Fibroblast of lung (primary cell): Measurements from ENCODE around the gene SLC35F3. TPM values are rescaled to one million over a fixed set of nuclear protein-coding genes. Genes with fewer than 3 reads are reported as not detected.

Experiments used
- DNase-seq, 2 donors: peaks; one replicate each; pipeline versions ENCODE4 v3.0.0 to v3.0.0-alpha.2; 2010; ENCODE audit warnings: low read depth in 2 of 2
- H2AFZ ChIP-seq: 2 replicates; pipeline ENCODE4 v1.5.1; 2012; ENCODE audit warnings: low read length, control low read depth, inconsistent platforms
- H3K27ac ChIP-seq: 2 replicates; pipeline ENCODE4 v1.5.1; 2011; ENCODE audit warnings: low read length, control low read depth; ENCODE audit not compliant: insufficient read depth
- H3K27me3 ChIP-seq: 2 replicates; pipeline ENCODE4 v1.5.1; 2011; ENCODE audit warnings: mild to moderate bottlenecking, low read length; ENCODE audit not compliant: control insufficient read depth, insufficient read depth
- H3K36me3 ChIP-seq: 2 replicates; pipeline ENCODE4 v1.5.1; 2011; ENCODE audit warnings: low read length; ENCODE audit not compliant: control insufficient read depth, insufficient read depth
- H3K4me1 ChIP-seq: 2 replicates; pipeline ENCODE4 v1.5.1; 2011; ENCODE audit warnings: low read length; ENCODE audit not compliant: control insufficient read depth, insufficient read depth; ENCODE audit errors: extremely low read depth
- H3K4me2 ChIP-seq: 2 replicates; pipeline ENCODE4 v1.5.1; 2011; ENCODE audit warnings: low read length, control low read depth; ENCODE audit not compliant: insufficient read depth; ENCODE audit errors: extremely low read depth
- H3K4me3 ChIP-seq, 4 experiments: fragments of 200-600 bp in 1 of 4; sonication (generic) in 1 of 4; replicated peaks in 1 of 4; 2 replicates each; pipeline ENCODE4 v1.5.1; 2011 to 2016; ENCODE audit warnings: low read length in 4 of 4, low read depth in 3 of 4, mild to moderate bottlenecking in 3 of 4, control low read depth in 2 of 4, inconsistent platforms in 1 of 4, mixed read lengths in 1 of 4; ENCODE audit not compliant: insufficient read depth in 1 of 4; ENCODE audit errors: control extremely low read depth in 1 of 4
- H3K79me2 ChIP-seq: 2 replicates; pipeline ENCODE4 v1.5.1; 2012; ENCODE audit warnings: mild to moderate bottlenecking, low read length, inconsistent platforms; ENCODE audit not compliant: control insufficient read depth, insufficient read depth
- H3K9ac ChIP-seq: 2 replicates; pipeline ENCODE4 v1.5.1; 2011; ENCODE audit warnings: mild to moderate bottlenecking, low read length, control low read depth; ENCODE audit not compliant: insufficient read depth
- H3K9me3 ChIP-seq: 2 replicates; pipeline ENCODE4 v1.5.1; 2012; ENCODE audit warnings: low read depth, low read length; ENCODE audit not compliant: control insufficient read depth, insufficient read depth
- H4K20me1 ChIP-seq: 2 replicates; pipeline ENCODE4 v1.5.1; 2011; ENCODE audit warnings: low read length; ENCODE audit not compliant: control insufficient read depth, insufficient read depth; ENCODE audit errors: extremely low read depth
- EZH2 ChIP-seq: IDR thresholded peaks from 2 replicates; pipeline ENCODE4 v1.5.1; 2012; ENCODE audit warnings: low read length, control low read depth, mild to moderate bottlenecking; ENCODE audit errors: missing control alignments
- polyA plus RNA-seq, 2 donors: library from polyadenylated mRNA; depleted of rRNA in 1 of 2; stranded (reverse) in 1 of 2; unstranded in 1 of 2; fragments of >200 nt; gene quantifications; 2 replicates each; pipeline ENCODE4 v1.2.1, GENCODE V29; 2011 to 2012; ENCODE audit warnings: missing spikeins in 1 of 2
- total RNA-seq: library from RNA; depleted of rRNA; stranded (reverse); fragments of >200 nt; gene quantifications from 2 replicates; pipeline ENCODE4 v1.2.1, GENCODE V29; 2014
- TF ChIP-seq, protein P1 (sequence below), 2 donors: IDR thresholded peaks in 1 of 2; conservative IDR thresholded peaks in 1 of 2; 1 replicate in 1 of 2; 2 replicates in 1 of 2; pipeline ENCODE4 v1.5.1; 2011 to 2012; ENCODE audit warnings: low read length in 2 of 2, control low read depth in 1 of 2, inconsistent platforms in 1 of 2, low read depth in 1 of 2, mild to moderate bottlenecking in 1 of 2

SLC35F3 gene
- total and polyA plus RNA-seq, 2 donors (not counting 1 experiment from before 2014, with no cell fraction given) = not detected

DNA sequence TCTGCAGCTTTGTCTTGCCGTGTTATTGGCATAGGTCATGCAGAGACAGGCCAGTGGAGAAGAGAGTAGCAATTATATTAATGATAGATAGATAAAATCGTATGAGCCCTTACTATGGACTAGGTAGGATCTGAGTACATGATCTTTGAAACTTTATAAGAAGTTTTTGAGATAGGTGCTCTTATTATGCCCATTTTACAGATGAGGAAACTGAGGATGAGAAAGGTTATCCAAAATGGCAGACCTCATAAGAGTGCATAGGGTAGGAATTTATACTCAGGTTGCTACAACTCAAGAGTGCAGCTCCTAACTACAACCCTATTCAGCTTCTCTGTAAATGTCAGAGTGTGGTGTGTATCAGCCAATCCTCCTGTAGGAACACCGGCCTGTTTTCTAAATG is 89.6 kb downstream of the SLC35F3 start:
- no peaks in the 10 kb centered on the region for H3K79me2 ChIP-seq
- no peaks in the 10 kb centered on the region for H3K36me3 ChIP-seq
- H3K9ac ChIP-seq = no peak overlapping the region
- no peak for DNase-seq
- H3K27ac ChIP-seq = no peak overlapping the region
- no peak overlapping the region for H3K4me3 ChIP-seq
- no peak overlapping the region for H2AFZ ChIP-seq
- no peaks in the 10 kb centered on the region for H3K9me3 ChIP-seq
- no peak overlapping the region for H3K4me2 ChIP-seq
- no peak for TF ChIP-seq EZH2
- TF ChIP-seq, protein P1, sequence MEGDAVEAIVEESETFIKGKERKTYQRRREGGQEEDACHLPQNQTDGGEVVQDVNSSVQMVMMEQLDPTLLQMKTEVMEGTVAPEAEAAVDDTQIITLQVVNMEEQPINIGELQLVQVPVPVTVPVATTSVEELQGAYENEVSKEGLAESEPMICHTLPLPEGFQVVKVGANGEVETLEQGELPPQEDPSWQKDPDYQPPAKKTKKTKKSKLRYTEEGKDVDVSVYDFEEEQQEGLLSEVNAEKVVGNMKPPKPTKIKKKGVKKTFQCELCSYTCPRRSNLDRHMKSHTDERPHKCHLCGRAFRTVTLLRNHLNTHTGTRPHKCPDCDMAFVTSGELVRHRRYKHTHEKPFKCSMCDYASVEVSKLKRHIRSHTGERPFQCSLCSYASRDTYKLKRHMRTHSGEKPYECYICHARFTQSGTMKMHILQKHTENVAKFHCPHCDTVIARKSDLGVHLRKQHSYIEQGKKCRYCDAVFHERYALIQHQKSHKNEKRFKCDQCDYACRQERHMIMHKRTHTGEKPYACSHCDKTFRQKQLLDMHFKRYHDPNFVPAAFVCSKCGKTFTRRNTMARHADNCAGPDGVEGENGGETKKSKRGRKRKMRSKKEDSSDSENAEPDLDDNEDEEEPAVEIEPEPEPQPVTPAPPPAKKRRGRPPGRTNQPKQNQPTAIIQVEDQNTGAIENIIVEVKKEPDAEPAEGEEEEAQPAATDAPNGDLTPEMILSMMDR (conservative IDR thresholded peaks at IDR 0.05 in 1 of 2, IDR thresholded peaks at IDR 0.05 in 1 of 2; ENCODE audit: low read depth in 1 of 2, low read length in 2 of 2) = no peak
- no peaks in the 10 kb centered on the region for H4K20me1 ChIP-seq
- no peaks in the 10 kb centered on the region for H3K4me1 ChIP-seq
- H3K27me3 ChIP-seq = no peaks in the 10 kb centered on the region

DNA sequence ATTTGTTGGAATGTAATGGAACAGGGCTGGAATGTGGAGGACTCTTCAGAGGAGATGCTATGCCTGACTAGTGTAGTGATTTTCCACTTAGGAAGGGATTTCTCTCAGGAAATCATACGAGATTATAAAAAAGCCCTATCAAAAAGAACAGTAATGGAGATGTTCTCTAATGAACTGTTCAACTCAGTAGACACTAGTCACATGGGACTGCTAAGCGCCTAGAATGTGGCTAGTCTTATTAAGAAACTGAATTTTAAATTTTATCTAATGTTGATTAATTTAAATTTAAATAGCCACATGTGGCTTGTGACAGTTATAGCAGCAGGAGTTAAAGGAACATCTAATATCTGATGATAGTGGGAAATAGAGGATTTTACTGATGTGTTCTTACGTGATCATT is 94.0 kb downstream of the SLC35F3 start:
- no peaks in the 10 kb centered on the region for H3K79me2 ChIP-seq
- TF ChIP-seq EZH2 = no peak
- TF ChIP-seq, protein P1 (conservative IDR thresholded peaks at IDR 0.05 in 1 of 2, IDR thresholded peaks at IDR 0.05 in 1 of 2; ENCODE audit: low read depth in 1 of 2, low read length in 2 of 2) = no peak
- H3K36me3 ChIP-seq = no peaks in the 10 kb centered on the region
- H4K20me1 ChIP-seq = no peaks in the 10 kb centered on the region
- H3K4me1 ChIP-seq = no peaks in the 10 kb centered on the region
- no peak for DNase-seq
- no peak overlapping the region for H3K4me2 ChIP-seq
- no peaks in the 10 kb centered on the region for H3K9me3 ChIP-seq
- no peaks in the 10 kb centered on the region for H3K27me3 ChIP-seq
- H3K4me3 ChIP-seq = no peak overlapping the region
- no peak overlapping the region for H2AFZ ChIP-seq
- no peak overlapping the region for H3K27ac ChIP-seq
- H3K9ac ChIP-seq = no peak overlapping the region

DNA sequence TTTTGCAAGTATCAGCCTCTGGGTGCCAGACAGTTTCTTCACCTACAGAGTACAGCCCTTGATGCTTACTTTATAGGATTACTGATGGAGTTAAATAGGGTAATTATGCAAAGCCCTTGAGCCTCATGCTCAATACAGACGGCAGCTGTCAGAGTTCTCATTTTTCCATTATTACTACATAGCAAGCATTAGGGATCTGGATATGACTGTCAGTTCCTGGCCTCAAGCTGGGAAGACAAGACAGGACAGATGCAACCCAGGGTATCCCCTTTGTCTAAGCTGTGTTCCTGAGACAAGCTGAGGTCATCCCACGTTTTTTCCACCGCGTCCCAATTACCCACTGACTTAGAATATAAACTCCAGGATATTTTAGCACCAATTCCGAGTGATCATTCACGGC is 94.4 kb downstream of the SLC35F3 start:
- H3K4me2 ChIP-seq = no peak overlapping the region
- H2AFZ ChIP-seq = no peak overlapping the region
- no peaks in the 10 kb centered on the region for H3K4me1 ChIP-seq
- H3K9me3 ChIP-seq = no peaks in the 10 kb centered on the region
- no peak overlapping the region for H3K27ac ChIP-seq
- no peaks in the 10 kb centered on the region for H3K36me3 ChIP-seq
- DNase-seq = no peak
- H4K20me1 ChIP-seq = no peaks in the 10 kb centered on the region
- H3K9ac ChIP-seq = no peak overlapping the region
- no peaks in the 10 kb centered on the region for H3K79me2 ChIP-seq
- TF ChIP-seq, protein P1 (conservative IDR thresholded peaks at IDR 0.05 in 1 of 2, IDR thresholded peaks at IDR 0.05 in 1 of 2; ENCODE audit: low read depth in 1 of 2, low read length in 2 of 2) = no peak
- TF ChIP-seq EZH2 = no peak
- H3K4me3 ChIP-seq = no peak overlapping the region
- H3K27me3 ChIP-seq = no peaks in the 10 kb centered on the region
